Sciatic nerve (tissue), 2 donors: Measurements from ENCODE around the gene PDGFA. TPM values are rescaled to one million over a fixed set of nuclear protein-coding genes. Genes with fewer than 3 reads are reported as not detected.
A peak's percentile ranks its signal among the peaks of the same experiment; 100 is the strongest.

Experiments used
- ATAC-seq: fragments of 200-7000 bp; cut with Tn5 transposase; one replicate; pipeline ENCODE4 v1.9.1; 2020; ENCODE audit warnings: mild to moderate bottlenecking, moderate library complexity
- DNase-seq: peaks from one replicate; pipeline ENCODE4 v3.0.0-alpha.2; 2020; ENCODE audit warnings: low spot score
- intact Hi-C: fragments of 100-400 bp; cut with DNase I; formaldehyde crosslinking; loops from one replicate; pipeline ENCODE4 v1.14.2; 2022
- total RNA-seq: library from RNA; stranded (reverse); fragmentation: NEBNext Ultra II Directional; extraction: Animal tissue kit (Norgen Biotek cat#: 25700); gene quantifications from one replicate; pipeline ENCODE4 v1.2.1, GENCODE V29; 2021
- donor health status: DM: no; HTN: no; CAD: no.
- donor health status: DM: no; HTN: no; CAD: no.

The PDGFA gene
- total RNA-seq, 1 donor from 2014 or later, result 36.5 TPM

DNA sequence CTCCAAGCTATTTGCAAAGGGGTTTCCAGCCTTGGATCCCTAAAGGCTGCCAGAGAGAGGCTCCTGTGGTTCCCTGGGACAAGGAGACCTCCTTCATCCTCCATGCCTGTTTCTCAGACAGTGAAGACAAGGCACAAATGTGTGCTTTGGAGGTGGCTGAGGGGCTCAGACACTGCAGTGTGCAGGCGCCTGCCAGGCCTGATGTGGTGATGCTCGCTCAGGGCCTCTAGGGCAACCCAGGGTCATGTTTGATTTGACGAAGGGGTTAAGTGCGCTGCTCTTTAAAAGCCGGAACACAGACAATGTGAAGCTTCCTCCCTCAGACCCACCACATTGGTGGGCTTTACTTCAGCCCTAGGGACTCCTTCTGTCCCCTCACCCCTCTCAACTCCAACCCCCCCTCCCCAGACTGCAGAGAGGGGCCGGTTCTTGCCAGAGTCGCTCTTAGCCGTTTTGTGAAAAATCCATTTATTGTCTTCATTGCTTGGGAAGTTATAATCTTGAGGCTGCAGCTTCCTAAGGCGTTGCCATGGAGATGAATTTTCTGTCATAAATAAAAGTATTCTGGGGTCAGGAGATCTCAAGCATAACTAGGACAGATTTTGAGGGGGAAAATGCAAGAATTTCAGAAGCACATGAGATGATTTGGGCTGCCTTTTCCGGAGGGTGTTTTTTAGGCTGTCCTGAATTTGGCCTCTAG lies 35.8 kb downstream of the PDGFA start:
- ATAC-seq (no peak), DNase-seq (peak; percentile 33)
- intact Hi-C loops, result no loop called here

DNA sequence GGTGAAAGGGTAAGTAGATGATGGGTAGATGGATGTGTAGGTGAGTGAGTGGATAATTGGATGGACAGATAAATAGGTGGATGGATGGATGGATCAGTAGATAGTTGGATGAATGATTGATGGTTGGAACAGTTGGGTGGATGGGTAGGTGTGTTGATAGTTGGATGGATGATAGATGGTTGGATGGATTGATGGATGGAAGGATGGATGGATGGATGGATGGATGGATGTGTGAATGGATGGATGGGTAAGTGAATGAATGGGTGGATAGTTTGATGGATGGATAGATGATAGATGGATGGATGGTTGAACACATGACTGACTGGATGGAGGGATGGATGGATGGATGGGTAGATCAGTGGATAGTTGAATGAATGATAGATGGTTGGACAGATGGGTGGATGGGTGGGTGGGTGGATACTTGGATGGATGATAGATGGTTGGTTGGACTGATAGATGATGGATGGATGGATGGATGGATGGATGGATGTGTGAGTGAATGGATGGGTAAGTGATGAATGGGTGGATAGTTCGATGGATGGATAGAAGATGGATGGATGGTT lies 37.0 kb downstream of the PDGFA start:
- ATAC-seq, result no peak
- DNase-seq, result no peak
- intact Hi-C loops, result no loop called here

DNA sequence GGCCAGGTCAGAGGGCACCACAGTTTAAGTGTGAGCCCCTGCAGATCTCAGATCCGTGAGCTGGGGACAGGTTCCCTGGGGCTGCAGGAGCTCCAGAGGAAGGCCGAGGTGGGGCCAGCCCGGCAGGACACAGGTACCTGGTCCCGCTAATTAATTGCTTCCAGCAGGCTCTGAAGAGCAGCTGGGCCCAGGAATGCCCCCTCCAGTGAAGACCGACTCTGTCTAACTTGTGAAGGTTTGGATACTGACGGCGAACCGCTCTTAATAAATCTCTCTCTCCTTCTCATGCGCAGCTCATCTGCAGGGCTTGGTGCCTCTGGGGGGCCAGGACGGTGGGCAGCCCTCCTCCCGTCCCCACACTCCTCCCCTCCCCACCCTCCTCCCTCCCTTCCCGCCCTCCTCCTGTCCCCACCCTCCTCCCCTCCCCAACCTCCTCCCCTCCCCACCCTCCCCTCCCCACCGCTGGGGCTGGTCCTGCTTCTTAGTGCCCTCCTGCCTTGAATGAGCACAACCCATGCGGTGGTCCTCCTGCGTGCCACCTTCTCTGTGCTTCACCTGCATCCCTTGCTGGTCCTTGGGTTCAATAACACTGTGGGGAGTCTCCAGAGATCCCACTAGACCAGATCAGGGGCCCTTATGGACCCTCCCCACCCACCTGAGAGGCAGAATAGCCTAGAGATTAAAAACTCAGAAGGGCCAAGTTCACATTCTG lies 38.3 kb downstream of the PDGFA start:
- ATAC-seq, result no peak
- peak; percentile 42 for DNase-seq
- intact Hi-C loops, result no loop called here

DNA sequence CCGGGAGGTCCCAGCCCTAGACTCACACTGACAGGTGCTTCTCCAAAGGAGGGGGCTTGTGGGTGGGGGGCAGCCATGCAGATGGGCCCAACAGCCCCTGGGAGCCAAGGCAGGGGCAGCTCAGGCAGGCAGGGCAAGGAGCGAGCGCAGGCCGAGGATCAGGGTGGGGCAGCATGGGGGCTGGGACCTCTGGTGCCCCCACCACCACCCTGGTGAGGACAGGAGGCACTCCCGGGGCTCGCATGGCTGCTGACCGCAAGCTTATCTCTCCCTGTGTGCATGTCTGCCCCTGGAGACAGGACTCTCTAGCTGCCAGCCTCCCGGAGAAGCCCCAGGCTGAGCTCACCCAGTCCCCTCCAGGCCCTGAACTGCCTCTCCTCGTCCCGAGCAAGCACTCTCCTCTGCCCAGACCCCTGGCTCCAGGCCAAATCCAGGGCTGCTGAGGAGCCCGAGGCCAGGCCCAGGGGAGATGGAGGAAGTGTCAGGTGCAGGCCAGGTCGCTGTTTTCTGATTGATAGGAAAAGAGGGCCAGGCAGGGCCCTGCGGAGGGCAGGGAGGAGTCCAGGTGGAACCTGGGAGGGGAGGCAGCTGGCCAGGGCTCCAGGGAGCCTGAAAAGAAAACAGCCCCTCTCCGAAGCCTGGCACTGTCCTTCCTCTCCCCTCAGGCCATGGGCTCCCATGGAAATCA lies 39.0 kb downstream of the PDGFA start:
- DNase-seq (peak; percentile 53), ATAC-seq (no peak)
- intact Hi-C loops, result no loop called here

- DNase-seq, result peak; percentile 42
- intact Hi-C loops, result no loop called here
These were observed 39.6 kb downstream of the PDGFA start for GRCh38 chr7:479948-480499.

DNA sequence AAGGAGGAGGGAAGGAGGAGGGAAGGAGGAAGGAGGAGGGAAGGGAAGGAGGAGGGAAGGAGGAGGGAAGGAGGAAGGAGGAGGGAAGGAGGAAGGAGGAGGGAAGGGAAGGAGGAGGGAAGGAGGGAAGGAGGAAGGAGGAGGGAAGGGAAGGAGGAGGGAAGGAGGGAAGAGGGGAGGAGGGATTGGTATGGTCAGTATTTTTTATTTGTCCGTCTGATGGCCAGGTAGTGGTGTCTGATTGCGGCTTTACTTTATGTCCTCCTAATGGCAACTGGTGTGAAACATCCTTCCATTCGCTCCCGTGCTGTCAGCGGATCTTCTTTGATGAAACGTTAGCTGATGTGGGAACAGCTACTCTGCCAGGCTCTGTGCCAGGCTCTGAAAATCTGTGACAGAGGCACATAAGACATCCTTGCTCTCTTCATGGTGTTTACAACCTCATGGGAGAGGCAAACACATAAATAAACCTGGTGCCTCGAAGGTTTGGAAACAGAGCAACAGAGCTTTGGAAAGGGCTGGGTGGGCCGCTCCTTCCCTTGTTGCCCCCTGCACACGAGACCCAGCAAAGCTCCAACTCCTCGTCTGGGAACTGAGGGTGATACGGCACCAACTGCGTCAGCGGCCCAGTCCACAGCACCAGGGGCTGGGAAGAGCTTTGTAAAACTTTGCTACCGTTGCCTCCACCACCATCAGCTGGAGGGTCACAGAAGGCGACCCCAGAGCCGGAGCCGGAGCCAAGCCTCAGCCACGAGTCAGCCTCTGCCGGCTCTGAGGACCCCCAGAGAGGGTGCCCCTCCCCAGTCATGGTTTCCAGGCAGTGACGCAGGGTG lies 40.3 kb downstream of the PDGFA start:
- DNase-seq (peak; percentile 30), ATAC-seq (no peak)
- intact Hi-C loops, result no loop called here

More at GRCh38 chr7:479948-480499, 39.6 kb downstream of the PDGFA start:
- no peak for ATAC-seq

- peak; percentile 50 for DNase-seq
- no peak for ATAC-seq
- intact Hi-C loops, result no loop called here
These were observed 41.9 kb downstream of the PDGFA start for GRCh38 chr7:477626-478220.

- no peak for ATAC-seq
- intact Hi-C loops, result no loop called here
- DNase-seq, result peak; percentile 50
These were observed 42.8 kb downstream of the PDGFA start for GRCh38 chr7:476736-477360.

DNA sequence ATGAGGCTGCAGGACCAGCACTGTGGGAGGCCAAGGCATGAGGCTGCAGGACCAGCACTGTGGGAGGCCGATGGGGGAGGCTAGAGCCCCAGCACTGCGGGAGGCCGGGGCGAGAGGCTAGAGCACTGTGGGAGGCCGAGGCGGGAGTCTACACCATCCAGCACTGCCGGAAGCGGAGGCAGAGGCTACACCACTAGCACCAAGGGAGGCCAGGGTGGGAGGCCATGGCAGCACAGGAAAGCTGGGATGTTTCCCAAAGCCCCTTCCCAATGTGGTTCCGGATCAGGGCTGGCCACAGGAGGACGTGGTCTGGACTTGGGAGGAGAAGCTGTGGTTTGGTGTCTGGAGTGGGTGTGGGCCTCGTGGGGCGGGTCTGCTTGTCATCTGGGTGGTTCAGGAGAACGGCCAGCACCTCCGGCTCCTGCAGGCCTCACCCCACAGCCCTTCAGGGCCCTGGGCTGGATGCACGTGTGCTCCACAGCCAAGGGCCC lies 43.6 kb downstream of the PDGFA start:
- ATAC-seq, result no peak
- peak; percentile 27 for DNase-seq
- intact Hi-C loops, result no loop called here

- intact Hi-C loops, result no loop called here
- no peak for DNase-seq
- no peak for ATAC-seq
These were observed 44.3 kb downstream of the PDGFA start for GRCh38 chr7:475425-475728.

GRCh38 chr7:474605-475424 lies 44.8 kb downstream of the PDGFA start:
- ATAC-seq (no peak), DNase-seq (peak; percentile 54)
- intact Hi-C loops, result loop anchor here (5.0 kb wide), 1 partner anchor 1577 kb away; no protein-coding TSS in a partner anchor

DNA sequence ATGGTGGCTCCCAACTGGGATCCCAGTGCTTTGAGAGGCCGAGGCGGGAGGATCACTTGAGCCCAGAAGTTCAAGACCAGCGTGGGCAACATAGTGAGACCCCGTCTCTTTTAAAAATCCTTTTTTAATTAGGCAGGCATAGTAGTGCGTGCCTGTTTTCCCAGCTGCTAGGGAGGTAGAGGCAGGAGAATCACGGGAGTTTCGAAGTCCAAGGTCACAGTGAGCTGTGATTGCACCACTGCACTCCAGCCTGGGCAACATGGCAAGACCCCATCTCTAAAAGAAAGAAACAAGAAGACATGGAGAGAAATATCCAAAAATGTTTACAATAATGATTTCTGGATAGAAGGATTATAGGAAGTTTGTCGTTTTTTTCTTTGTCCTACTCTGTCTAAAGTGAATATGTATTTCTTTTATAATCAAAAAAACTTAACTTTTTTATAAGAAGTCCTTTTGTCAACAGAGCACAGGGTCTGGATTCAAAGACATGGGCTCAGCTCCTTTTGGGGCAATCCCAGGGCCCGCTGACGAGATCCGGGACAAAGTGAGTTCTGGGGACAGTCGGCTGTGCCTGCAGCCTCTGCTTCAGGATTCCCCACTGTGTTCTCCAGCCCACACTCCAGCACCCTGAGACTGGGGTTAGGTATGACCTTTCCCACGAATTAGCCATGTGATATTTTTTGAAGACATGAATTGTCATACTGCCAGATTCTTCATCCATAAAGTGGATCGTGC lies 45.6 kb downstream of the PDGFA start:
- intact Hi-C loops, result loop anchor here (5.0 kb wide), 1 partner anchor 1578 kb away; no protein-coding TSS in a partner anchor

DNA sequence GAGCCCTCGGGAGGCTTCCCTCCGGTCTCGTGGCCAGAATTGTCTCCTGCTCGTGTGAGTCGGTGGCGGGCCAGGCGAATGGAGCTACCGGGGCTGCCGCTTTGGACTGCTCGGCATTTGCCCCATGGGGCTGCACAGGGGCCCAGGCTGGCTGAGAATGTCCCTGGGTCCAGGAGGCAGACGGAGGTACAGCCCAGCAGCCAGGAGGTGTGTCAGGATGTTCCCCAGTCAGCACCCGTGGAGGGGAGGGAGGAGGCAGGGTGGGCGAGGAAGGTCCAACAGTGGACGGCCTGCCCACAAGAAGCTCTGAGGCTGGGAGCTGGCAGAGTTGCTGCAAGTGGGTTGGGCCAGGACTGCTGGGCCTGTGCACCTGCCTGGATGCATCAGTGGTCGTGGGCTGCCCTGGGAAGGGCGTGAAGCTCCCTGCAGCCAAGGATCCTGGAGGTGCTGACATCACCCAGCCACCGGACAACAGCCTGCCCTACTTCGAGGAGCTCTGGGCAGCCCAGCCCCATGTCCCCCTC lies 46.4 kb downstream of the PDGFA start:
- DNase-seq (peak; percentile 54), ATAC-seq (no peak)
- intact Hi-C loops, result loop anchor here (5.0 kb wide), 1 partner anchor 1579 kb away; no protein-coding TSS in a partner anchor

More for the DNA sequence above, 45.6 kb downstream of the PDGFA start:
- DNase-seq (peak; percentile 38), ATAC-seq (no peak)

- ATAC-seq (no peak), DNase-seq (no peak)
- intact Hi-C loops, result loop anchor here (5.0 kb wide), 1 partner anchor 1580 kb away; no protein-coding TSS in a partner anchor
These were observed 47.0 kb downstream of the PDGFA start for GRCh38 chr7:472640-472957.

DNA sequence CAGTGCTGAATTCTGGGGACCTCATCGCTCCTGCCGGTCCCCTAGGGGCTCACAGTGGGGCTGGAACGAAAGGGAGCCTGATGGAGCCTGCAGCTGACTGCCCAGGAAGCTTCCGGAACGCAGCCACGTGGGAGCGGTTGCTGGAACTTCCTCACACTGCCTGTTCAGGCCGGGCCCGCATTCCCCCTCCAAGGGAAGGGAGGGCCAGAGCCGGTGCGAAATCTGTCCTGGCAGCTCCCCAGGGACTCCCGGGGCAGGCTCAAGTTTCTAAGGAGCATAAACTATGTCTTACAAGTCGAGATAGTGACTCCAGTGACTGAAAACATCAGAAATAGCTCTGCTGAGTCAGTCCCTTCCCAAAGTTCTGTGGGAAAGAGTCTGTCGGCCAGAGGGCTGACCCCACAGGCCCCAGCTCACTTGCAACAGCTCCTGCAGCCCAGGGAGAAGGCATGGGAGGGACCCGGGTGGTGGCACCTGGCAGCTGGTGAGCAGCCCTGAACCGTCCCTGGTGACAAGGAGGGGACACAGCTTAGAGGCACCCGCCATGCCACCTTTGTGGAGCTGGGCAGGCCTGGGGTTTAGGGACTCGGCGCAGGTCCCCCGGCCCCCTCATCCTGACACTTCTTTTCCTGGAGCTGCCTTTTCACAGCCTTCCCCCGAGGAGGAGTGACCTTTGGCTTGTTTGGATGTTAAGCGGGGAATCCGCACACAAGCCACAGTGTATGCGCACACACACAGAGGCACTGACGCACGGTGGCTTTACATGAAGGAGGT lies 47.6 kb downstream of the PDGFA start:
- peak; percentile 73 for DNase-seq
- intact Hi-C loops, result loop anchor here (5.0 kb wide), 1 partner anchor 1580 kb away; no protein-coding TSS in a partner anchor
- ATAC-seq, result peak; percentile 66
